ENCODE results near the gene MYH9. TPM values are rescaled to one million over a fixed set of nuclear protein-coding genes. Genes with fewer than 3 reads are reported as not detected.

Gene MYH9
- total RNA-seq, 1 donor from 2014 or later: 2,110 TPM

- DNase-seq (ENCODE audit: extremely low read depth, low read depth, low spot score): no peak
These were observed 133 bp downstream of the MYH9 start for GRCh38 chr22:36387709-36387958.

GRCh38 chr22:36386900-36387708 is 663 bp downstream of the MYH9 start:
- DNase-seq (ENCODE audit: extremely low read depth, low read depth, low spot score): no peak

DNA sequence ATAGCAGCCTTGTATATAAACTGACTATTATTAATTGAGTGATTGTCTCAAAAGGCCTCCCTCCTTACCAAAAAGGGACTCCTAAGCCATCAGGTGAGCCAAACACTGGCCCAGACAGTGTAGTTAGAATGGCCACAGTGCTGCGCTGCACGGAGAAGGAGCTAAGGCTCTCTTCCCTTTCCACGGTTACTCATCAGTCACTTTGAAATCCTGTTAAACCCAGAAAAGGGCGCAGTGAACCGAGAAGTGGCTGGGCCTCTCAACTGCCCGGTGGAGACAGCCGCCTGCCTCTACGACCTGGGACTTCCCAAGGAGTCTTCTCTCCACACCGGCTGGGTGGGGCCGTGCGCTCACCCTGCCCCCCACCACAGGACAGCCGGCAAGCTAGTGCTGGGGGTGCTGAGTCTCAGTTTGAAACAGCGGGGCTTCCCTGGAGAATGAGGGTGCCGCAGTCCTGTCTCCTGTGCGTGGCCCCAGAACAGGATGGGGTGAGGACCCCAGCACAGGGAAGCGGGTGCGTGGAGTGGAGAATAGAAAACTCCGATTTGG is 1.3 kb downstream of the MYH9 start:
- no peak for DNase-seq (ENCODE audit: extremely low read depth, low read depth, low spot score)

DNA sequence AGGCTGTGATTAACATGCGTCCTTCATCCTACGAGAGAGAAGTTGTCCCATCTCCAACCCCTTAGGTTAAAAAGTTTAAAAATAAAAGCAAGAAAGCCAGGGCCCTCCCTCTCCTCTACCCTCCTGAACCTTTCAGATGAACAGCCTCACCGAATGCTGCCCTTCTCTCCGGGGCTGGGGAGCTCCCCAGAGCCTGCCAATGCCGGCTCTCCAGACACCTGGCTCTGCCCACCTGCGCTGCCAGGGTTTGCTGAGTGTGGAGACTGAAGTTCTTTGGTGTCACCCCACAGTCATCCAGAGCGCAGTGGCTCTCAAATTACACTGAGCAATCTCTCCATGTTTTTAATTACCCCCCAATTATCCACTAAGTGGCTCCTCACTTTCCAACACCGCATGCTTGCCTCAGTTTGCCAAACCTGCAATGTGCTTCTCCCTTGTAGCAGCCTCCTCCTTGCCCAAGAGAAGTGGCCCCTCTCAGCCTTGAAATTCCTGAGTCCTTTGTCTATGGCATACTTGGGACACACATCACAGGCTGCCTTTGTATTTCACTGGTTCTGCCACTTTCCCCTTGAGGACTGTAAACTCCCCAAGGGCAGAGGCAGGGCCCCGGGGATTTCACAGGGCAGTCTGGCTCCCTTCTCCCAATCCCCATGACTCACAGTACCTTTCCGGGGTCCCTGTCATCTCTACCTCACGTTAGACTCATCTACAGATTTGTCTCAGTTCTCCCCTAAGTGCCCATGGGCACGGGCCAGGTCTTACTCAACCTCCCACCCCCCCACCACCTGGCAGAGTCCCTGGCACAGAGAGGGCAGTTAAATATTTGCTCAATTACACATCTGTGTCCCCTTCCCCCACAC is 2.0 kb downstream of the MYH9 start:
- DNase-seq (ENCODE audit: extremely low read depth, low read depth, low spot score): no peak

GRCh38 chr22:36384766-36385481 is 2.8 kb downstream of the MYH9 start:
- no peak for DNase-seq (ENCODE audit: extremely low read depth, low read depth, low spot score)

DNA sequence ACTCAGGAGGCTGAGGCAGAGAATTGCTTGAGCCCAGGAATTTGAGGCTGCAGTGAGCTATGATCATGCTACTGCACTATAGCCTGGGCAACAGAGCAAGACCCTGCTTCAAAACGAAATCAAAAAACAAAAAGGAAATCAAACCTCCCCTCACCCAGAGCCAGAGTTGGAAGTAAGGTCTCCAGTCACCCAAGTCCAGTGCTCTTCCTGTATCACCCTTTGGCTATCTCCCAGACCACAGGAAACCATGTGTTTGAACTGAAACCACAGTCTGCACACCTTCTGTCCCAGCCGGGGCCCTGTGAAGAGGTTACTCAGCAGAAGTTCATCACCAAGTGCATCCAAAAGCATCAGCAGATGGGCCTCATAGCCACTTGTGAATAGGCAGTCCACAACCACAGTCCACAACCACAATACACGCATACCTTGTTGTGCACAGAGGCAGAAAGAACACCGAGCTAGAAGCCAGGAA is 4.6 kb downstream of the MYH9 start:
- no peak for DNase-seq (ENCODE audit: extremely low read depth, low read depth, low spot score)

DNA sequence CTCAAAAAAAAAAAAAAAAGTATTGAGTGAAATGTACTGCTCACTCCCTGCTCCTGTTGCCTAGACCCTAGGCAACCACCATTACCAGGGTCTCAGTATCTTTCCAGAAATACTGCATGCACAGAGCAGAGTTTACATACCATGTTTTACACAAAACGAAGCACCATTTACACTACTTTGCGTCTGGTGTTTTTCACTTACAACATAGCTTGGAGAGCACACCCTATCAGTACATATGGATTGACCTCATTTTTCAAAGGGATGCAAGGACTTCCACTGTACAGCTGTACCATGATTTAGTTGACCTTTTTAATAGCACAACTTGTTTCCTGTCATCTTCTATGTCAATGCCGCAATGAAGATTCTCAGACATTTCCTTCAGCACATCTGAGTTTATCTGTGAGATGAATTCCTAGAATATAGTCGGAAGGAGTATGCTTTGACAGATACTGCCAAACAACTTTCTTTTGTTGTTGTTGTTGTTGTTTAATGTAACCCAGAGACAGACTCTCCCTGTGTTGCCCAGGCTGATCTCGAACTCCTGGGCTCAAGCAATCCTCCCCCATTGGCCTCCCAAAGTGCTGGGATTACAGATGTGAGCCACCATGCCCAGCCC is 6.1 kb downstream of the MYH9 start:
- DNase-seq (ENCODE audit: extremely low read depth, low read depth, low spot score): no peak

GRCh38 chr22:36379593-36380361 is 8.0 kb downstream of the MYH9 start:
- DNase-seq (ENCODE audit: extremely low read depth, low read depth, low spot score): no peak

DNA sequence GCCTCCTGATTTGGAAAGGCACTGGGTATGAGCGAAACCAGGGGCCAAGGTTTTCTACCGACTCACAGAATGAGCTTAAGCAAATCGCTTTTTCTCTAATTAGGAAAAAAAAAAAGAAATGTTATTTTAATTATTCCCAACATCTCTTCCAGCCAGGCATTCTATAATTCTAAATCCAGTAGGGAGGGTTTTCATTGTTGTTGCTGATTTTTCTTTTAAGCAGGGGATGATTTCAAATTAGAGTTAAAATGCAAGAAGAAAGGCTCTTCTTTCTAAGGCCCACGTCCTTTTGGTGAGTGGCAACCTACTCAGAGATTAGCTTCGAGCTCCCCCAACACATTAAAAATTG is 8.9 kb downstream of the MYH9 start:
- DNase-seq (ENCODE audit: extremely low read depth, low read depth, low spot score): no peak

GRCh38 chr22:36378080-36378868 is 9.5 kb downstream of the MYH9 start:
- no peak for DNase-seq (ENCODE audit: extremely low read depth, low read depth, low spot score)

- no peak for DNase-seq (ENCODE audit: extremely low read depth, low read depth, low spot score)
These were observed 10.6 kb downstream of the MYH9 start for GRCh38 chr22:36377022-36377631.

DNA sequence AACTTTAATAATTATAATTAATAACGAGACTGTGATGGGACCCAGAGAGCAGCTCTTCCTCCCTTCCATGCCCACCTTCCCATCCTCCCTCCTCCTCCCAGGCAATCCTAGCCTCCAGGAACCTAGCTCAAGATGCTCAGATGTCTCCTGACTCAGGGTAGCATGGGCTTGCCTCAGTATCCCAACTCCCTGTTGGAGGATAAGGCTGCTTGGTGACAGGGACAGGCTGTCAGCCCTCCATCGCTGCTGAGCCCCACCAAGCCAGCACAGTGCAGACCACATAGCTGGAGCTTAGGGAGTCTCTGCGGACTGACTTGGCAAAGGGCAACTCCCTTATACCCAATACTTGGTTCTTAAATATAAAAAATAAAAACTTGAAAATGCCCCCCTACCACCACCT is 11.5 kb downstream of the MYH9 start:
- no peak for DNase-seq (ENCODE audit: extremely low read depth, low read depth, low spot score)

GRCh38 chr22:36375071-36375980 is 12.4 kb downstream of the MYH9 start:
- no peak for DNase-seq (ENCODE audit: extremely low read depth, low read depth, low spot score)

GRCh38 chr22:36374603-36375024 is 13.2 kb downstream of the MYH9 start:
- no peak for DNase-seq (ENCODE audit: extremely low read depth, low read depth, low spot score)

DNA sequence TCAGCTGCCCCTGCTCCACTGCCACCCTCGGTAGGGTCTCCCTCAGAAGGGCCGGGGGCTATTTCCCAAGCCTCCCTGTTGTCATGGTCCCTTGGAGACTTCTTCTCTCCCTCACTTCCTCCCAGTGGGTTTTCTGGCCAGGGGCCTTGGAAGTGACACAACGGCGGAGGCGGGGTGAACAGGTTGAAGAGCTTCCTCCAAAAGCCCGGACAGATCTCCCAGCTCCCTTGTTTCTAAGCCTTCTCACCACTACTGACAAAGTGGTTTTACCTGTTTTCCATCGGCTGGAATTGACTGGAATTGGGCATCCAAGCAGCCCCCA is 14.5 kb downstream of the MYH9 start:
- no peak for DNase-seq (ENCODE audit: extremely low read depth, low read depth, low spot score)

DNA sequence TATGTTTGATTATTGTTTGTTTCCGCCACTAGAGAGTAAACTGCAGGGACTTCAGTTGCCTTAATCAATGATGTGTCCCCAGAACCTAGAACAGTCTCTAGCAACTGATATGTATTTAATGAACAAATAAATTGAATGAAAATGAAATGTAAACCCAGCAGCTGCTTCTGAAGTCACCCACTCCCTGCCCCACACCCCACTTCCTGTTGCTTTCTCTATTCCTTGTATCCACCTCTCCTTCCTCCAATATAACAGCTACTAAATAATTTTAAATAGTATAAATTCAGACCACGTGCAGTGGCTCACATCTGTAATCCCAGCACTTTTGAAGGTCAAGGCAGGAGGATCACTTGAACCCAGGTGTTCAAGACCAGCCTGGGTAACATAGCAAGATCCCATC is 15.8 kb downstream of the MYH9 start:
- DNase-seq (ENCODE audit: extremely low read depth, low read depth, low spot score): no peak

DNA sequence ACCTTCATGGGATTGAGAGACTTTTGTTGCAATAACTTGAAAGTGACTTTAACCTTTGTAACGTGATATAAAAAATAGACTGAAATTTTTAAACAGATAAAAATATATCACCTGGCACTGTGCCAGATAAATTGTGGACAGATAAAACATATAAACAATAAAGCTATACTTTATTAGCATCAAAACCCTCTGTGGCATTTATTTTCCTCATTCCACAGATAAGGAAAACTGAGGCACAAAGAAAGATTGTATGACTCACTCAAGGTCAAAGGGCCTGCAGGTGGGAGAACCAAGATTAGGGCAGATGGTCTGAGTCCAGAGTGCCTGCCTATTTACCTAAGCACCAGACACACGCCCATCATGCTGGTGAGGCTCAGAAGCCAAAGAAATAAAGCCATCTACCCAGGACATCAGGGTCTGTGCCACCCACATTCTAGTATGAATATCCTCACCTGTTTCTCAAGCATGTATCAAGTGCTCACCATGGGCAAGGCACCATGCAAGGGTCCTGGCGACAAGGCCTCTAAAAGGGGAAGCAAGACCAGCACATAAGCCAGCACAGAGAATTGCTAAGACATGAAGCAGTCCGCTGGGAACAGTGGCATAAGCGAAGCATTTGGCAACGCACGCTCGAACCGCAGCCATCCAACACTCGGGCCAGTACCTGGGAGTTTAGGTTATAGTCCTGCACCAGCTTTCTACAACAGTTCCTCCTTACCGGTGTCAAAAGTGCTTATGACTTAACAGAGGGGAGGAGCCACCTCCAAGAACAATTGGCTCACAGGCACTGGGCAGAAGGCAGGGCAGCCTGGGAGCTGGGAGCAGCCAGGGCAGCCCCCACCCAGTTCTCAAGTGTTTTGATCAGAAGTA is 17.6 kb downstream of the MYH9 start:
- no peak for DNase-seq (ENCODE audit: extremely low read depth, low read depth, low spot score)
